Kidney epithelial cell (primary cell): ENCODE measurements around the gene CES2. TPM values are rescaled to one million over a fixed set of nuclear protein-coding genes. Genes with fewer than 3 reads are reported as not detected.
A peak's percentile ranks its signal among the peaks of the same experiment; 100 is the strongest.
"Not testable (repeated sequence)": the region's sequence is repeated elsewhere in the genome, so short reads cannot be mapped to it uniquely, and the experiment has no call there.

Source experiments
- DNase-seq: peaks from one replicate; pipeline ENCODE4 v3.0.0-alpha.2; 2010; ENCODE audit warnings: low read depth
- H3K27me3 ChIP-seq: 2 replicates; pipeline ENCODE4 v1.6.0; 2011; ENCODE audit warnings: low read length; ENCODE audit not compliant: control insufficient read depth, insufficient read depth
- H3K36me3 ChIP-seq: 2 replicates; pipeline ENCODE4 v1.5.1; 2011; ENCODE audit warnings: low read length; ENCODE audit not compliant: control insufficient read depth, insufficient read depth
- H3K4me3 ChIP-seq: 2 replicates; pipeline ENCODE4 v1.5.1; 2011; ENCODE audit warnings: low read depth, mild to moderate bottlenecking, control low read depth, low read length
- CTCF ChIP-seq: IDR thresholded peaks from 2 replicates; pipeline ENCODE4 v1.5.1; 2011; ENCODE audit warnings: mild to moderate bottlenecking, moderate library complexity, low read length, control low read depth, inconsistent platforms; ENCODE audit not compliant: insufficient read depth, poor library complexity, severe bottlenecking
- total RNA-seq: library from RNA; depleted of rRNA; stranded (reverse); fragments of >200 nt; gene quantifications from 2 replicates; pipeline ENCODE4 v1.2.3, GENCODE V29; 2015

Gene CES2
- total RNA-seq, 1 donor from 2014 or later, result 48.0 TPM

- no peaks in the 10 kb centered on the region for H3K36me3 ChIP-seq
- peak; percentile 42 for DNase-seq
- H3K4me3 ChIP-seq, result peak overlapping the region; percentile 64
- H3K27me3 ChIP-seq, result no peaks in the 10 kb centered on the region
- no peak for TF ChIP-seq CTCF
These were observed 1.6 kb upstream of the CES2 start for GRCh38 chr16:66933776-66934137.

- DNase-seq, result no peak
These were observed 1.0 kb upstream of the CES2 start, which contains the start of gene CIAO2B for GRCh38 chr16:66934138-66934838. TSS of gene CIAO2B (minus strand) at chr16:66934402. CDS start at chr16:66934364, 38 bp downstream.

GRCh38 chr16:66934839-66935313 lies 440 bp upstream of the CES2 start:
- H3K36me3 ChIP-seq, DNase-seq, H3K27me3 ChIP-seq: not testable (repeated sequence)
- H3K4me3 ChIP-seq, result peak overlapping the region; percentile 64

More at GRCh38 chr16:66934138-66934838, 1.0 kb upstream of the CES2 start, which contains the start of gene CIAO2B:
- Histone ChIP-seq H3K27me3 (no peaks in the 10 kb centered on the region), H3K4me3 (peak within 1 kb of the TSS; percentile 64), H3K36me3 (no peaks in the 10 kb centered on the region)
- no peak for TF ChIP-seq CTCF

- no peak for TF ChIP-seq CTCF
- H3K27me3 ChIP-seq, result peaks cover 3% of the 10 kb centered on the region
- H3K36me3 ChIP-seq, result peaks cover 1% of the 10 kb centered on the region
- no peak for DNase-seq
- H3K4me3 ChIP-seq, result no peak overlapping the region
These were observed 1.1 kb downstream of the CES2 start for GRCh38 chr16:66936462-66936861.

- TF ChIP-seq CTCF, result no peak
- peaks cover 1% of the 10 kb centered on the region for H3K36me3 ChIP-seq
- H3K27me3 ChIP-seq, result peaks cover 3% of the 10 kb centered on the region
- DNase-seq, result no peak
- H3K4me3 ChIP-seq, result no peak overlapping the region
These were observed 1.7 kb downstream of the CES2 start for GRCh38 chr16:66936889-66937554.

- Histone ChIP-seq H3K36me3 (peaks cover 1% of the 10 kb centered on the region), H3K27me3 (peaks cover 3% of the 10 kb centered on the region), H3K4me3 (no peak overlapping the region)
- TF ChIP-seq CTCF, result no peak
- DNase-seq, result no peak
These were observed 2.5 kb downstream of the CES2 start for GRCh38 chr16:66937725-66938337.
